Keratinocyte (primary cell): ENCODE measurements around the gene CCL15. TPM values are rescaled to one million over a fixed set of nuclear protein-coding genes. Genes with fewer than 3 reads are reported as not detected.

ENCODE experiments used
- DNase-seq: peaks from one replicate; pipeline ENCODE4 v3.0.0-alpha.2; 2011; ENCODE audit warnings: low read depth, missing footprints, low spot score
- FAIRE-seq: peaks from 2 replicates; lab custom pipeline; 2011; peaks lifted over from hg19 to GRCh38; lab: Jason Lieb, UNC
- H2AFZ ChIP-seq: 2 replicates; pipeline ENCODE4 v1.6.0; 2012; ENCODE audit warnings: low read length, control low read depth, inconsistent platforms; ENCODE audit not compliant: control insufficient read depth
- H3K27ac ChIP-seq: 2 replicates; pipeline ENCODE4 v1.5.1; 2011; ENCODE audit warnings: low read length; ENCODE audit not compliant: control insufficient read depth, insufficient read depth
- H3K27me3 ChIP-seq: 3 replicates; pipeline ENCODE4 v1.6.0; 2011; ENCODE audit warnings: low read length; ENCODE audit not compliant: control insufficient read depth, insufficient read depth; ENCODE audit errors: extremely low read depth
- H3K36me3 ChIP-seq, 2 experiments: 2 replicates in 1 of 2; 3 replicates in 1 of 2; pipeline ENCODE4 v1.5.1; 2011; ENCODE audit warnings: low read length in 2 of 2, mild to moderate bottlenecking in 1 of 2; ENCODE audit not compliant: control insufficient read depth in 2 of 2, insufficient read depth in 2 of 2; ENCODE audit errors: extremely low read depth in 1 of 2
- H3K4me1 ChIP-seq: 3 replicates; pipeline ENCODE4 v1.5.1; 2011; ENCODE audit warnings: low read length; ENCODE audit not compliant: control insufficient read depth, insufficient read depth; ENCODE audit errors: extremely low read depth
- H3K4me2 ChIP-seq: 3 replicates; pipeline ENCODE4 v1.6.0; 2011; ENCODE audit warnings: low read depth, low read length; ENCODE audit not compliant: control insufficient read depth, insufficient read depth; ENCODE audit errors: extremely low read depth
- H3K4me3 ChIP-seq, 3 experiments: fragments of 200-600 bp in 1 of 3; sonication (generic) in 1 of 3; 2 replicates in 2 of 3; 3 replicates in 1 of 3; pipeline ENCODE4 v1.5.1; 2011 to 2016; ENCODE audit warnings: low read length in 3 of 3, mild to moderate bottlenecking in 3 of 3, control low read depth in 2 of 3, inconsistent platforms in 1 of 3, low read depth in 1 of 3, mixed read lengths in 1 of 3, mixed run types in 1 of 3, moderate library complexity in 1 of 3; ENCODE audit not compliant: control insufficient read depth in 2 of 3, insufficient read depth in 2 of 3; ENCODE audit errors: extremely low read depth in 1 of 3
- H3K79me2 ChIP-seq: 2 replicates; pipeline ENCODE4 v1.6.0; 2012; ENCODE audit warnings: low read length; ENCODE audit not compliant: control insufficient read depth, insufficient read depth
- H3K9ac ChIP-seq: 3 replicates; pipeline ENCODE4 v1.6.0; 2011; ENCODE audit warnings: low read length; ENCODE audit not compliant: control insufficient read depth, insufficient read depth; ENCODE audit errors: extremely low read depth
- H3K9me1 ChIP-seq: 3 replicates; pipeline ENCODE4 v1.6.0; 2011; ENCODE audit warnings: low read length; ENCODE audit not compliant: control insufficient read depth, insufficient read depth; ENCODE audit errors: extremely low read depth
- H3K9me3 ChIP-seq: 2 replicates; pipeline ENCODE4 v1.5.1; 2012; ENCODE audit warnings: low read depth, low read length; ENCODE audit not compliant: control insufficient read depth
- H4K20me1 ChIP-seq: 3 replicates; pipeline ENCODE4 v1.6.0; 2011; ENCODE audit warnings: low read length; ENCODE audit not compliant: control insufficient read depth, insufficient read depth; ENCODE audit errors: extremely low read depth
- CTCF ChIP-seq, 3 experiments: IDR thresholded peaks in 1 of 3; conservative IDR thresholded peaks in 1 of 3; optimal IDR thresholded peaks in 1 of 3; 2 replicates in 2 of 3; 3 replicates in 1 of 3; pipeline versions ENCODE3 to v1.5.1; 2011; ENCODE audit warnings: low read length in 3 of 3, mild to moderate bottlenecking in 3 of 3, moderate library complexity in 2 of 3, control low read depth in 1 of 3, inconsistent platforms in 1 of 3; ENCODE audit not compliant: insufficient read depth in 2 of 3; ENCODE audit errors: extremely low read depth in 1 of 3
- EZH2 ChIP-seq: IDR thresholded peaks from one replicate; pipeline ENCODE4 v1.6.1; 2012; ENCODE audit warnings: inconsistent platforms, mild to moderate bottlenecking, low read length, moderate library complexity
- dilution Hi-C: fragments of 300-500 bp; cut with MboI; formaldehyde crosslinking; loops from one replicate; pipeline ENCODE4 v1.7.0; 2020; ENCODE audit warnings: low sequenced_read_pairs; ENCODE audit not compliant: extremely low pct_ligation_motif_present
- polyA plus RNA-seq, 5 experiments: library from polyadenylated mRNA; depleted of rRNA in 3 of 5; stranded (reverse) in 3 of 5; stranded (forward) in 1 of 5; unstranded in 1 of 5; fragments of >200 nt; gene quantifications; 1 replicate in 1 of 5; 2 replicates in 3 of 5; 3 replicates in 1 of 5; pipeline versions ENCODE4 v1.2.1 to v1.2.3, GENCODE V29; 2011 to 2012; ENCODE audit warnings: missing spikeins in 2 of 5, low read depth in 1 of 5, low replicate concordance in 1 of 5

The CCL15 gene
- polyA plus RNA-seq, 1 donor (not counting 4 experiments of a cell fraction or from before 2014, with no cell fraction given), result not detected

GRCh38 chr17:36011201-36011600, 9.8 kb upstream of the CCL15 start:
- Histone ChIP-seq H3K9me1 (no peaks in the 10 kb centered on the region), H3K4me1 (no peaks in the 10 kb centered on the region), H4K20me1 (no peaks in the 10 kb centered on the region), H3K4me3 (no peak overlapping the region), H3K79me2 (no peaks in the 10 kb centered on the region), H3K36me3 (no peaks in the 10 kb centered on the region), H2AFZ (no peak overlapping the region), H3K9ac (no peak overlapping the region), H3K27me3 (no peaks in the 10 kb centered on the region), H3K27ac (no peak overlapping the region), H3K9me3 (no peaks in the 10 kb centered on the region), H3K4me2 (no peak overlapping the region)
- no peak for DNase-seq
- no peak for TF ChIP-seq EZH2
- TF ChIP-seq CTCF (optimal IDR thresholded peaks at IDR 0.05 in 1 of 3, IDR thresholded peaks at IDR 0.05 in 1 of 3, conservative IDR thresholded peaks at IDR 0.05 in 1 of 3; ENCODE audit: extremely low read depth in 1 of 3, insufficient read depth in 2 of 3, low read length in 3 of 3), result no peak
- no peak for FAIRE-seq
- dilution Hi-C loops, result no loop called here

GRCh38 chr17:36008998-36009665, 7.8 kb upstream of the CCL15 start:
- no peak overlapping the region for H2AFZ ChIP-seq
- FAIRE-seq, result no peak
- peak; percentile 57 to 69 (median 58) for TF ChIP-seq CTCF (optimal IDR thresholded peaks at IDR 0.05 in 1 of 3, IDR thresholded peaks at IDR 0.05 in 1 of 3, conservative IDR thresholded peaks at IDR 0.05 in 1 of 3; ENCODE audit: extremely low read depth in 1 of 3, insufficient read depth in 2 of 3, low read length in 3 of 3)
- TF ChIP-seq EZH2, result no peak
- H3K4me3 ChIP-seq, result no peak overlapping the region
- H3K27ac ChIP-seq, result no peak overlapping the region
- no peak overlapping the region for H3K9ac ChIP-seq
- H3K9me3 ChIP-seq, result no peaks in the 10 kb centered on the region
- H3K36me3 ChIP-seq, result no peaks in the 10 kb centered on the region
- H3K9me1 ChIP-seq, result no peaks in the 10 kb centered on the region
- no peak for DNase-seq
- H3K4me2 ChIP-seq, result no peak overlapping the region
- H4K20me1 ChIP-seq, result no peaks in the 10 kb centered on the region
- no peaks in the 10 kb centered on the region for H3K27me3 ChIP-seq
- no peaks in the 10 kb centered on the region for H3K79me2 ChIP-seq
- no peaks in the 10 kb centered on the region for H3K4me1 ChIP-seq
- dilution Hi-C loops, result no loop called here
